GM12892 (cell line): Measurements from ENCODE around the gene GFI1B.
"Not testable (repeated sequence)": the region's sequence is repeated elsewhere in the genome, so short reads cannot be mapped to it uniquely, and the experiment has no call there.

Experiments
- POLR2A ChIP-seq: IDR thresholded peaks from 2 replicates; pipeline ENCODE4 v1.6.1; 2011; ENCODE audit warnings: low read depth, low read length, control low read depth
- TAF1 ChIP-seq: IDR thresholded peaks from 2 replicates; pipeline ENCODE4 v1.6.1; 2011; ENCODE audit warnings: low read depth, mild to moderate bottlenecking, control low read depth, low read length, borderline replicate concordance

GRCh38 chr9:133040892-133041479 is 62.5 kb downstream of the GFI1B start:
- TF ChIP-seq TAF1, POLR2A: not testable (repeated sequence)
